Dermis blood vessel endothelial cell (primary cell): ENCODE measurements around the gene ATG9B. TPM values are rescaled to one million over a fixed set of nuclear protein-coding genes. Genes with fewer than 3 reads are reported as not detected.
"Not testable (repeated sequence)": the region's sequence is repeated elsewhere in the genome, so short reads cannot be mapped to it uniquely, and the experiment has no call there.

Experiments used
- DNase-seq: peaks from one replicate; pipeline ENCODE4 v3.0.0; 2010
- total RNA-seq: library from RNA; depleted of rRNA; stranded (reverse); fragments of >200 nt; gene quantifications from 2 replicates; pipeline ENCODE4 v1.2.3, GENCODE V29; 2014

Gene ATG9B
- total RNA-seq, 1 donor from 2014 or later: not detected

- DNase-seq: peak; percentile 100
Observed at GRCh38 chr7:151057989-151058780, 33.9 kb upstream of the ATG9B start.

- no peak for DNase-seq
Observed at GRCh38 chr7:151057506-151057988, 33.3 kb upstream of the ATG9B start, which contains the start of gene CDK5. Gene CDK5 (minus strand): TSS chr7:151057897. CDS start chr7:151057848, 49 bp downstream.

DNA sequence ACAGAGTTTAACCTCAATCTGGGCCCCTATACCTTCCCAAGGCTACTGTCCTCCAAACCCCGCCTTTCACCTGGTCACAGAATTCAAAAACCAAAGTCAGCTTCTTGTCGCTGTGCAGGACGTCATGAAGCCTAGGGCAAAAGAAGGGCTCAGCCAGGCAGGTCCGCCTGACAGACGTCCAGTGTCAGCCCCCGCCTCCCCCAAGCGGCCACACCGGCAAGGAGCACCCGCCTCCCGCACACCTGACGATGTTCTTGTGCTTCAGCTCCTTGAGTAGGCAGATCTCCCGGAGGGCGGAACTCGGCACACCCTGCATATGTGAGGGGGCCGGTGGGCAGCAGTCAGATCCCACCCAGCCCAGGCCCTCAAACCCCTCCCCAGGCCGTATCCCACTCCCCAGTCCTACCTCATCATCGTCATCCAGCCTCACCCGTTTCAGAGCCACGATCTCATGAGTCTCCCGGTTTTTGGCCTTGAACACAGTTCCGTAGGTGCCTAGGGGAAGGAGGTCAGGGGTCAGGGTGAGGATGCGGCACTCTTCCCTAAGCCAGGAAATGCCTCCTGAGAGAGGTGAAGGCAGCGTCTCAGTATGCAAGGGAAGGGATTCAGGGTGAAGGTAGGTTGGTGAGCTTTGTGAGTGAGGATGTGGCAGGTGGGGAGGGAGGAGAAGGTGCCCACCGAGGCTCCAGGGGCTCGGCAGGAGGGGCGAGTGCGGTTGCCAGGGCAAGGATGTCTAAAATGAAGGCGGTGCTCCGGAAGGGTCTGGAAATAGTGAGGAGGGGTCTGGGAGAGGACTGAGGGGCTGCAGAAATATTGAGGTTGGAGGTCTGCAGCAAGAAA is 32.6 kb upstream of the ATG9B start:
- no peak for DNase-seq

DNA sequence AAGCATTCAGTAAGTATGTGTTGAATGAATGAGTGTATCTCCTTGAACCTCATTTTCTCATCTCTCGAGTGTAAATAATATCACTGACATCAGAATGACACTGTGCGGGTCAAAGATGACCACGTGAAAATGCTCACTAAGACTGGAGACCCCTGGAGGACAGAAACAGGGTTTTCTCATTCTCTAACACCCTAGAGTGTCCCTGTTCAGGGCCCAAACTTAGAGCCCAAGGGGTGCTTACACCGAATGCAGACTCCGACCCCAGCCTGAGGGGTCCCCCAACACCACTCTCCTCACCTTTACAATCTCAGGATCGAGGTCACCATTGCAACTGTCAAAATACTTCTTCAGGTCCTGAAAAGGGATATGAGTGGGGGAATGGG is 32.0 kb upstream of the ATG9B start:
- DNase-seq: no peak

DNA sequence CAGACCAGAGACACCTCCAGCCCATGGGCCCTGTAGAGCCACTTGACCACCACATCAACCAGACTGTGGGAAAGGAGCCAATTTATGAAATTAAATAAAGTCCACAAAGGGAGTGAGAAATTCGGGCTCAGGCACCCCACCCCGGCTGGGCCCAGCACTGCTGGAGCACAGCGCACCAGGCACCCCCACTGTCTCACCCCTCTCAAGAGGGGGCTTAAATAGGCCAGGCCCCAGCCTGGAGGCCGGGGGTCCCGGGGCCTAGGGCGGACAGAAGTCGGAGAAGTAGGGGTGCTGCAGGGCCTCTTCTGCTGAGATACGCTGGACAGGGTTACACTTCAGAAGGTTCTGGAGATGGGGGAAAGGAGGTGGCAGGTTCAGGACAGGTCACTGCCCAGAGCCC is 29.5 kb upstream of the ATG9B start:
- DNase-seq: no peak

GRCh38 chr7:151053096-151053495 is 28.8 kb upstream of the ATG9B start:
- no peak for DNase-seq

GRCh38 chr7:151051108-151051507 is 26.8 kb upstream of the ATG9B start:
- peak; percentile 86 for DNase-seq

GRCh38 chr7:151048911-151049463 is 24.7 kb upstream of the ATG9B start:
- no peak for DNase-seq

- no peak for DNase-seq
Observed at GRCh38 chr7:151047976-151048815, 23.9 kb upstream of the ATG9B start, which contains the start of gene ASIC3. Gene ASIC3 (plus strand): TSS chr7:151048531. CDS start chr7:151048886, 355 bp downstream.

- peak; percentile 20 for DNase-seq
Observed at GRCh38 chr7:151046603-151047573, 22.6 kb upstream of the ATG9B start.

GRCh38 chr7:151045967-151046366 is 21.7 kb upstream of the ATG9B start:
- DNase-seq: no peak

- DNase-seq: no peak
Observed at GRCh38 chr7:151045262-151045661, 21.0 kb upstream of the ATG9B start.

GRCh38 chr7:151043959-151044358 is 19.7 kb upstream of the ATG9B start:
- DNase-seq: no peak

GRCh38 chr7:151043449-151043848 is 19.2 kb upstream of the ATG9B start:
- not testable (repeated sequence) for DNase-seq

DNA sequence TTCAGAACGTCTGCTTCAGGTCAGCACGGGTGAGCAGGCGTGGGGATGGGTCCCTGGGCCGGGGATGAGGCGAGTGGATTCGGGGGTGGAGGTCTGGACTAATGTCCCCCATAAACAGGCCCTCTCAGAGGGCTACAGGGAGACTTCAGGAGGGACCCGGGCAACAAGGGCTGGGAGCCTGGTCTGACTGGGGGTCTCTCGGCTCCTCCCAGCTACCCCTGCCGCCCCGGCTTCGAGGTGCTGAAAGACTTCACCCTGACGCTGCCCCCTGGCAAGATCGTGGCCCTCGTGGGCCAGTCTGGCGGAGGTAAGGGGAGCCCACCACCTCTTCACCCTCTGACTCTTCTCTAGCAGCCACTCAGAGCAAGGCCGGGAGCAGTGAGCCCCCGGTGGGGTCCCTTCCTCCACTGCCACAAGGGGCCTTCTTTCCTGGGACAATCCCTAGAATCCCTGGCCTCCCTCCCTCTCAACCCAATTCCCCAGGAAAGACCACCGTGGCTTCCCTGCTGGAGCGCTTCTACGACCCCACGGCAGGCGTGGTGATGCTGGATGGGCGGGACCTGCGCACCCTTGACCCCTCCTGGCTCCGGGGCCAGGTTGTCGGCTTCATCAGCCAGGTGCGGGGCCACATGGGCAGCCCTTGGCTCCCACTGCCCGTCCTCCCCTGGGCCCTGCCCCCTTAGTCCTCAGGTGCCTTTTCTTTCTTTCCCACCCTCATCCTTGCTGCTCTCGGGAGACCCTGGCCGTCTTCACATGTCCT is 16.5 kb upstream of the ATG9B start:
- no peak for DNase-seq

DNA sequence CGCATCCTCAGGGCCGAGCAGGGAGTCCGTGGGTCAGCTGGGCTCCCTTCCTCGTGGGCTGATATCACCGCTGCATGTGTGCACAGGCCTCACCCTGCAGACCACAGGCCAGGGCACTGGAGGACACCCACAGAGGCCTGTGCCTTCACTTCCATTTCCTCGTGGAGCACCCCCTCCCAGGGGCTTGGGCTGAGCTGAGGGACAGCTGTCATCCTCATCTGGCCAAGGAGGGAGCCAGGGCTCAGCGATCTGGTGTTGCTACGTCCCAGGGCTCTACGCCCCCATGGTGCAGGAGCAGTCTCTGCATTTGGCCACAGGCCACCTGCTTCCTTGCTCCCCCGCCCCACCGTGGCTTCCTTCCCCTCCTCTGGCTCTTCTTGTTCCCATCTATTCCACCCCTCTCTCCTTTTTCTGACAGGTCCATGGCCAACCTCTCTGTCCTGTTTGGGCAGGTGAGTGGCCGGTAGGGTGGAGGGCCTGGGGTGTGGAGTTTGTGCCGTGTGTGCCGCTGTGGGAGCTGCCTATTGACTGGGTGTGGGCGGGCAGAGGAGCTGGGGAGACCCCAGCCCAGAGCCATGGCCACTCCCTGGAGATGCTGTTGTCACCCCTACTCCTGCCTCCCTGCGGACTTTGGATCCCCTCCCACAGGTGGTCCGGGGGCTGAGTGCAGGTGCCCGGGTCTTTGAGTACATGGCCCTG is 15.7 kb upstream of the ATG9B start:
- DNase-seq: no peak

GRCh38 chr7:151038951-151039849 is 14.9 kb upstream of the ATG9B start:
- DNase-seq: peak; percentile 96

- no peak for DNase-seq
Observed at GRCh38 chr7:151035902-151036301, 11.6 kb upstream of the ATG9B start.
